VCaP (cell line): ENCODE results near the gene RAD51.

Source experiments
- H3K27ac ChIP-seq: fragments of 450-650 bp; 2 replicates; pipeline ENCODE4 v1.5.1; 2017
- CTCF ChIP-seq: fragments of 450-650 bp; conservative IDR thresholded peaks from 2 replicates; pipeline ENCODE4 v1.5.1; 2017; ENCODE audit warnings: mild to moderate bottlenecking, moderate library complexity

RAD51 gene

GRCh38 chr15:40769274-40770146, 74.5 kb downstream of the RAD51 start, which contains the start of gene C15orf62:
Gene C15orf62, plus strand, starts transcription at chr15:40769980. Its CDS starts 516 bp downstream, at chr15:40770496.
- TF ChIP-seq CTCF: no peak
- H3K27ac ChIP-seq: no peak within 1 kb of the TSS; the same call in 1 of the 2 replicates

GRCh38 chr15:40770147-40770721, 75.3 kb downstream of the RAD51 start:
- H3K27ac ChIP-seq: no peak overlapping the region; the same call in 1 of the 2 replicates
- no peak for TF ChIP-seq CTCF

GRCh38 chr15:40771242-40771641, 76.3 kb downstream of the RAD51 start:
- TF ChIP-seq CTCF: no peak
- H3K27ac ChIP-seq: no peak overlapping the region

GRCh38 chr15:40772014-40772413, 77.0 kb downstream of the RAD51 start:
- no peak overlapping the region for H3K27ac ChIP-seq
- no peak for TF ChIP-seq CTCF

GRCh38 chr15:40773496-40773895, 78.5 kb downstream of the RAD51 start:
- no peak overlapping the region for H3K27ac ChIP-seq
- no peak for TF ChIP-seq CTCF

- no peak overlapping the region for H3K27ac ChIP-seq
- no peak for TF ChIP-seq CTCF
Observed at GRCh38 chr15:40773902-40774301, 78.9 kb downstream of the RAD51 start.

- no peak overlapping the region for H3K27ac ChIP-seq
- no peak for TF ChIP-seq CTCF
Observed at GRCh38 chr15:40775007-40775406, 80.0 kb downstream of the RAD51 start.
